Endothelial cell of umbilical vein (primary cell): ENCODE data around the gene ZNF804B.

ENCODE experiments used
- EZH2 ChIP-seq: IDR thresholded peaks from 2 replicates; pipeline ENCODE4 v1.6.1; 2012; ENCODE audit warnings: borderline replicate concordance, low read depth, mild to moderate bottlenecking, moderate library complexity, low read length, inconsistent platforms; ENCODE audit not compliant: severe bottlenecking
- GATA2 ChIP-seq: IDR thresholded peaks from 2 replicates; pipeline ENCODE4 v1.7.0; 2011; ENCODE audit warnings: low read depth, mild to moderate bottlenecking, moderate library complexity, mixed read lengths, low read length; ENCODE audit not compliant: insufficient read length, insufficient read depth
- POLR2A ChIP-seq: IDR thresholded peaks from 2 replicates; pipeline ENCODE4 v1.6.1; 2012; ENCODE audit warnings: low read depth, mild to moderate bottlenecking, control low read depth, low read length
- POLR2AphosphoS5 ChIP-seq: IDR thresholded peaks from 2 replicates; pipeline ENCODE4 v1.6.1; 2012; ENCODE audit warnings: low read depth, mild to moderate bottlenecking, control low read depth, low read length, moderate library complexity; ENCODE audit not compliant: insufficient read depth
- TF ChIP-seq, protein P1 (sequence below), 2 donors: IDR thresholded peaks; 1 replicate in 1 of 2; 2 replicates in 1 of 2; pipeline ENCODE4 v1.5.1; 2011; ENCODE audit warnings: low read length in 2 of 2, mild to moderate bottlenecking in 2 of 2, moderate library complexity in 2 of 2, control low read depth in 1 of 2, inconsistent platforms in 1 of 2, low read depth in 1 of 2; ENCODE audit not compliant: insufficient read depth in 1 of 2; ENCODE audit errors: extremely low read depth in 1 of 2
- TF ChIP-seq, protein P2 (sequence below): IDR thresholded peaks from 2 replicates; pipeline ENCODE4 v1.6.1; 2011; ENCODE audit not compliant: insufficient read depth, insufficient read length

DNA sequence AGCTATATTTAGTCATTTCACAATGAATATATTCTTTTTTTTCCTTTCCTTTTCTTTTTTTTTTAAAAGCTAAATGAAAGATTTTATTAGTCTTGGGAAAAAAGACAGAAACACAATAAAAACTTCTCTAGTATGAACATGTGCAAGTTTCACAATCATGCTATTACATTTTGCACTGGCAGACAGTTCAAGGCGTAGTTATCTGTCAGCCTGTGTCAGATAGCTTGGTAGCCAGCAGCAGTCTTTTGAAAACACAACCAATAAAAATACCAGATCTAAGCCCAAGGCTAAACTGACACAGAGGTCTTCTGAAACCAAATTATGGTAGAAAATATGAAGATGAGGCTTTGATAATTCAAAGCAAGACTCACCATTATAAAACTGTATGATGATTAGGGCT is 241.8 kb downstream of the ZNF804B start:
- TF ChIP-seq, protein P1, sequence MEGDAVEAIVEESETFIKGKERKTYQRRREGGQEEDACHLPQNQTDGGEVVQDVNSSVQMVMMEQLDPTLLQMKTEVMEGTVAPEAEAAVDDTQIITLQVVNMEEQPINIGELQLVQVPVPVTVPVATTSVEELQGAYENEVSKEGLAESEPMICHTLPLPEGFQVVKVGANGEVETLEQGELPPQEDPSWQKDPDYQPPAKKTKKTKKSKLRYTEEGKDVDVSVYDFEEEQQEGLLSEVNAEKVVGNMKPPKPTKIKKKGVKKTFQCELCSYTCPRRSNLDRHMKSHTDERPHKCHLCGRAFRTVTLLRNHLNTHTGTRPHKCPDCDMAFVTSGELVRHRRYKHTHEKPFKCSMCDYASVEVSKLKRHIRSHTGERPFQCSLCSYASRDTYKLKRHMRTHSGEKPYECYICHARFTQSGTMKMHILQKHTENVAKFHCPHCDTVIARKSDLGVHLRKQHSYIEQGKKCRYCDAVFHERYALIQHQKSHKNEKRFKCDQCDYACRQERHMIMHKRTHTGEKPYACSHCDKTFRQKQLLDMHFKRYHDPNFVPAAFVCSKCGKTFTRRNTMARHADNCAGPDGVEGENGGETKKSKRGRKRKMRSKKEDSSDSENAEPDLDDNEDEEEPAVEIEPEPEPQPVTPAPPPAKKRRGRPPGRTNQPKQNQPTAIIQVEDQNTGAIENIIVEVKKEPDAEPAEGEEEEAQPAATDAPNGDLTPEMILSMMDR (IDR thresholded peaks at IDR 0.05; ENCODE audit: extremely low read depth in 1 of 2, insufficient read depth in 1 of 2, low read depth in 1 of 2, low read length in 2 of 2) = no peak
- TF ChIP-seq, protein P2, sequence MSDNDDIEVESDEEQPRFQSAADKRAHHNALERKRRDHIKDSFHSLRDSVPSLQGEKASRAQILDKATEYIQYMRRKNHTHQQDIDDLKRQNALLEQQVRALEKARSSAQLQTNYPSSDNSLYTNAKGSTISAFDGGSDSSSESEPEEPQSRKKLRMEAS = no peak
- no peak for TF ChIP-seq POLR2A
- TF ChIP-seq GATA2 = no peak
- TF ChIP-seq EZH2 = no peak
- TF ChIP-seq POLR2AphosphoS5 = no peak
